Erythroblast (primary cell): ENCODE results near the gene JAKMIP3.

Experiments
- GATA1 ChIP-seq: IDR thresholded peaks from 2 replicates; pipeline ENCODE4 v1.6.1; 2011; ENCODE audit warnings: low read depth, mild to moderate bottlenecking, control low read depth, low read length, moderate library complexity
- POLR2A ChIP-seq: IDR thresholded peaks from 2 replicates; pipeline ENCODE4 v1.6.1; 2011; ENCODE audit warnings: mild to moderate bottlenecking, low read length

- TF ChIP-seq POLR2A (no peak), GATA1 (no peak)
Measured at GRCh38 chr10:132113206-132113605, 47.5 kb downstream of the JAKMIP3 start.
